ENCODE data around the gene UBE4B. TPM values are rescaled to one million over a fixed set of nuclear protein-coding genes. Genes with fewer than 3 reads are reported as not detected.
"Not testable (repeated sequence)": the region's sequence is repeated elsewhere in the genome, so short reads cannot be mapped to it uniquely, and the experiment has no call there.

Gene UBE4B
- total RNA-seq, 1 donor from 2014 or later = 66.7 TPM

- Mint-ChIP-seq H3K27ac (no peak overlapping the region), H3K4me1 (peaks cover 24% of the 10 kb centered on the region), H3K9me3 (peaks cover 17% of the 10 kb centered on the region), H3K36me3 (peaks cover 21% of the 10 kb centered on the region), H3K27me3 (ENCODE audit: insufficient read depth, low read depth) (peaks cover 2% of the 10 kb centered on the region), H3K4me3 (no peak overlapping the region)
- no peak overlapping the region for H3K9ac ChIP-seq
- H3K4me3 ChIP-seq = no peak overlapping the region
- H3K36me3 ChIP-seq = no peaks in the 10 kb centered on the region
- no peak for DNase-seq (ENCODE audit: low spot score)
- no peak overlapping the region for H3K4me2 ChIP-seq
- H3K4me1 ChIP-seq = peaks cover 5% of the 10 kb centered on the region
- no peaks in the 10 kb centered on the region for H3K9me3 ChIP-seq (ENCODE audit: low read depth)
- H3K79me2 ChIP-seq (ENCODE audit: low read depth) = peaks cover 100% of the 10 kb centered on the region
- no peak for TF ChIP-seq EZH2 (IDR thresholded peaks at IDR 0.05)
- TF ChIP-seq EZH2phosphoT487 (IDR thresholded peaks at IDR 0.05) = no peak
- no peak for TF ChIP-seq CTCF (IDR thresholded peaks at IDR 0.05)
- no peak overlapping the region for H3K27ac ChIP-seq
- no peak overlapping the region for H2AFZ ChIP-seq (replicated peaks)
- H3F3A ChIP-seq (ENCODE audit: low read depth) = peaks cover 8% of the 10 kb centered on the region
- peaks cover 81% of the 10 kb centered on the region for H4K20me1 ChIP-seq (ENCODE audit: low read depth)
- no peaks in the 10 kb centered on the region for H3K27me3 ChIP-seq
Observed at GRCh38 chr1:10220200-10220599, 187.4 kb downstream of the UBE4B start.

- Histone ChIP-seq H3K79me2 (ENCODE audit: low read depth) (peaks cover 100% of the 10 kb centered on the region), H4K20me1 (ENCODE audit: low read depth) (peaks cover 79% of the 10 kb centered on the region), H3F3A (ENCODE audit: low read depth) (peaks cover 10% of the 10 kb centered on the region)
- not testable (repeated sequence) for H3K36me3 ChIP-seq; H3K4me3 Mint-ChIP-seq; H2AFZ ChIP-seq (replicated peaks); H3K27ac ChIP-seq; H3K9ac ChIP-seq; H3K4me3 ChIP-seq; H3K4me1 ChIP-seq; H3K27me3 Mint-ChIP-seq (ENCODE audit: insufficient read depth, low read depth); H3K27me3 ChIP-seq; H3K27ac Mint-ChIP-seq; H3K9me3 ChIP-seq (ENCODE audit: low read depth); DNase-seq (ENCODE audit: low spot score); H3K4me2 ChIP-seq
- Mint-ChIP-seq H3K4me1 (peaks cover 20% of the 10 kb centered on the region), H3K36me3 (peaks cover 24% of the 10 kb centered on the region), H3K9me3 (peaks cover 21% of the 10 kb centered on the region)
Observed at GRCh38 chr1:10220657-10221056, 187.9 kb downstream of the UBE4B start.

- peaks cover 3% of the 10 kb centered on the region for H3F3A ChIP-seq (ENCODE audit: low read depth)
- H3K4me2 ChIP-seq = no peak overlapping the region
- H3K9ac ChIP-seq = no peak overlapping the region
- H3K79me2 ChIP-seq (ENCODE audit: low read depth) = peaks cover 100% of the 10 kb centered on the region
- Mint-ChIP-seq H3K4me1 (no peaks in the 10 kb centered on the region), H3K9me3 (peaks cover 36% of the 10 kb centered on the region), H3K27me3 (ENCODE audit: insufficient read depth, low read depth) (peaks cover 6% of the 10 kb centered on the region), H3K4me3 (no peak overlapping the region), H3K27ac (no peak overlapping the region), H3K36me3 (peaks cover 42% of the 10 kb centered on the region)
- H3K4me3 ChIP-seq = no peak overlapping the region
- H3K9me3 ChIP-seq (ENCODE audit: low read depth) = no peaks in the 10 kb centered on the region
- H3K27me3 ChIP-seq = no peaks in the 10 kb centered on the region
- no peak for DNase-seq (ENCODE audit: low spot score)
- no peaks in the 10 kb centered on the region for H3K4me1 ChIP-seq
- TF ChIP-seq CTCF (IDR thresholded peaks at IDR 0.05) (no peak), EZH2 (IDR thresholded peaks at IDR 0.05) (no peak), EZH2phosphoT487 (IDR thresholded peaks at IDR 0.05) (no peak)
- no peak overlapping the region for H3K27ac ChIP-seq
- H3K36me3 ChIP-seq = no peaks in the 10 kb centered on the region
- H4K20me1 ChIP-seq (ENCODE audit: low read depth) = peaks cover 55% of the 10 kb centered on the region
- no peak overlapping the region for H2AFZ ChIP-seq (replicated peaks)
Observed at GRCh38 chr1:10225573-10225972, 192.8 kb downstream of the UBE4B start.

- peaks cover 7% of the 10 kb centered on the region for H3K4me1 Mint-ChIP-seq
- no peak overlapping the region for H3K9ac ChIP-seq
- H2AFZ ChIP-seq (replicated peaks) = no peak overlapping the region
- no peak overlapping the region for H3K4me3 ChIP-seq
- peaks cover 6% of the 10 kb centered on the region for H3K27me3 Mint-ChIP-seq (ENCODE audit: insufficient read depth, low read depth)
- H3K36me3 ChIP-seq = no peaks in the 10 kb centered on the region
- H3K27ac ChIP-seq = no peak overlapping the region
- H3K9me3 Mint-ChIP-seq = peaks cover 27% of the 10 kb centered on the region
- H3K27ac Mint-ChIP-seq = no peak overlapping the region
- no peak overlapping the region for H3K4me2 ChIP-seq
- H3K4me3 Mint-ChIP-seq = no peak overlapping the region
- H3K36me3 Mint-ChIP-seq = peaks cover 25% of the 10 kb centered on the region
- DNase-seq (ENCODE audit: low spot score) = no peak
- TF ChIP-seq EZH2 (IDR thresholded peaks at IDR 0.05) = no peak
- TF ChIP-seq CTCF (IDR thresholded peaks at IDR 0.05) = no peak
- TF ChIP-seq EZH2phosphoT487 (IDR thresholded peaks at IDR 0.05) = no peak
- peaks cover 58% of the 10 kb centered on the region for H4K20me1 ChIP-seq (ENCODE audit: low read depth)
- peaks cover 98% of the 10 kb centered on the region for H3K79me2 ChIP-seq (ENCODE audit: low read depth)
- H3K27me3 ChIP-seq = no peaks in the 10 kb centered on the region
- peaks cover 3% of the 10 kb centered on the region for H3F3A ChIP-seq (ENCODE audit: low read depth)
- no peaks in the 10 kb centered on the region for H3K4me1 ChIP-seq
- H3K9me3 ChIP-seq (ENCODE audit: low read depth) = no peaks in the 10 kb centered on the region
Observed at GRCh38 chr1:10228528-10228927, 195.8 kb downstream of the UBE4B start.
